ENCODE measurements around the gene DACH2.
"Not testable (repeated sequence)": the region's sequence is repeated elsewhere in the genome, so short reads cannot be mapped to it uniquely, and the experiment has no call there.

The DACH2 gene

GRCh38 chrX:86178906-86179305 is 30.7 kb downstream of the DACH2 start:
- no peak for FAIRE-seq
- TF ChIP-seq POLR2A (IDR thresholded peaks at IDR 0.05; ENCODE audit: low read depth, low read length) (no peak), POLR2AphosphoS5 (IDR thresholded peaks at IDR 0.05; ENCODE audit: low read depth, low read length) (no peak), TAF1 (IDR thresholded peaks at IDR 0.05; ENCODE audit: borderline replicate concordance, low read depth, low read length) (no peak)
- no peak for DNase-seq (ENCODE audit: insufficient read length)

GRCh38 chrX:86181325-86181724 is 33.1 kb downstream of the DACH2 start:
- DNase-seq (ENCODE audit: insufficient read length); FAIRE-seq: not testable (repeated sequence)

- FAIRE-seq (no peak), DNase-seq (ENCODE audit: insufficient read length) (no peak)
- TF ChIP-seq TAF1 (IDR thresholded peaks at IDR 0.05; ENCODE audit: borderline replicate concordance, low read depth, low read length), result no peak
Measured at GRCh38 chrX:86192827-86193226, 44.6 kb downstream of the DACH2 start.

GRCh38 chrX:86194758-86195157 is 46.5 kb downstream of the DACH2 start:
- DNase-seq (ENCODE audit: insufficient read length), result no peak
- FAIRE-seq, result no peak

GRCh38 chrX:86195343-86195742 is 47.1 kb downstream of the DACH2 start:
- FAIRE-seq (no peak), DNase-seq (ENCODE audit: insufficient read length) (no peak)
- TF ChIP-seq POLR2AphosphoS5 (IDR thresholded peaks at IDR 0.05; ENCODE audit: low read depth, low read length) (no peak), POLR2A (IDR thresholded peaks at IDR 0.05; ENCODE audit: low read depth, low read length) (no peak), TAF1 (IDR thresholded peaks at IDR 0.05; ENCODE audit: borderline replicate concordance, low read depth, low read length) (no peak)

More at GRCh38 chrX:86194758-86195157, 46.5 kb downstream of the DACH2 start:
- TF ChIP-seq POLR2AphosphoS5 (IDR thresholded peaks at IDR 0.05; ENCODE audit: low read depth, low read length) (no peak), POLR2A (IDR thresholded peaks at IDR 0.05; ENCODE audit: low read depth, low read length) (no peak), TAF1 (IDR thresholded peaks at IDR 0.05; ENCODE audit: borderline replicate concordance, low read depth, low read length) (no peak)

- TF ChIP-seq POLR2AphosphoS5 (IDR thresholded peaks at IDR 0.05; ENCODE audit: low read depth, low read length) (no peak), POLR2A (IDR thresholded peaks at IDR 0.05; ENCODE audit: low read depth, low read length) (no peak), TAF1 (IDR thresholded peaks at IDR 0.05; ENCODE audit: borderline replicate concordance, low read depth, low read length) (no peak)
Measured at GRCh38 chrX:86197815-86198214, 49.6 kb downstream of the DACH2 start.

GRCh38 chrX:86210772-86211171 is 62.5 kb downstream of the DACH2 start:
- no peak for FAIRE-seq
- no peak for TF ChIP-seq POLR2A (IDR thresholded peaks at IDR 0.05; ENCODE audit: low read depth, low read length)
- no peak for DNase-seq (ENCODE audit: insufficient read length)

More at GRCh38 chrX:86197815-86198214, 49.6 kb downstream of the DACH2 start:
- no peak for DNase-seq (ENCODE audit: insufficient read length)
- FAIRE-seq, result no peak

- DNase-seq (ENCODE audit: insufficient read length), result no peak
- FAIRE-seq, result no peak
- TF ChIP-seq TAF1 (IDR thresholded peaks at IDR 0.05; ENCODE audit: borderline replicate concordance, low read depth, low read length) (no peak), POLR2AphosphoS5 (IDR thresholded peaks at IDR 0.05; ENCODE audit: low read depth, low read length) (no peak), POLR2A (IDR thresholded peaks at IDR 0.05; ENCODE audit: low read depth, low read length) (no peak)
Measured at GRCh38 chrX:86215260-86215659, 67.0 kb downstream of the DACH2 start.

GRCh38 chrX:86237482-86237881 is 89.2 kb downstream of the DACH2 start:
- no peak for TF ChIP-seq POLR2A (IDR thresholded peaks at IDR 0.05; ENCODE audit: low read depth, low read length)
- TF ChIP-seq POLR2AphosphoS5 (IDR thresholded peaks at IDR 0.05; ENCODE audit: low read depth, low read length), result no peak
- TF ChIP-seq TAF1 (IDR thresholded peaks at IDR 0.05; ENCODE audit: borderline replicate concordance, low read depth, low read length), result no peak
- no peak for FAIRE-seq
- no peak for DNase-seq (ENCODE audit: insufficient read length)

- TF ChIP-seq TAF1 (IDR thresholded peaks at IDR 0.05; ENCODE audit: borderline replicate concordance, low read depth, low read length), result no peak
- no peak for TF ChIP-seq POLR2A (IDR thresholded peaks at IDR 0.05; ENCODE audit: low read depth, low read length)
- no peak for DNase-seq (ENCODE audit: insufficient read length)
- FAIRE-seq, result no peak
Measured at GRCh38 chrX:86241547-86241946, 93.3 kb downstream of the DACH2 start.

- FAIRE-seq (no peak), DNase-seq (ENCODE audit: insufficient read length) (no peak)
- TF ChIP-seq POLR2AphosphoS5 (IDR thresholded peaks at IDR 0.05; ENCODE audit: low read depth, low read length) (no peak), POLR2A (IDR thresholded peaks at IDR 0.05; ENCODE audit: low read depth, low read length) (no peak)
Measured at GRCh38 chrX:86263526-86263925, 115.3 kb downstream of the DACH2 start.

- FAIRE-seq (no peak), DNase-seq (ENCODE audit: insufficient read length) (no peak)
- TF ChIP-seq POLR2AphosphoS5 (IDR thresholded peaks at IDR 0.05; ENCODE audit: low read depth, low read length) (no peak), TAF1 (IDR thresholded peaks at IDR 0.05; ENCODE audit: borderline replicate concordance, low read depth, low read length) (no peak), POLR2A (IDR thresholded peaks at IDR 0.05; ENCODE audit: low read depth, low read length) (no peak)
Measured at GRCh38 chrX:86295293-86295692, 147.0 kb downstream of the DACH2 start.

GRCh38 chrX:86322913-86323312 is 174.7 kb downstream of the DACH2 start:
- TF ChIP-seq POLR2AphosphoS5 (IDR thresholded peaks at IDR 0.05; ENCODE audit: low read depth, low read length), result no peak
- no peak for TF ChIP-seq POLR2A (IDR thresholded peaks at IDR 0.05; ENCODE audit: low read depth, low read length)
- no peak for TF ChIP-seq TAF1 (IDR thresholded peaks at IDR 0.05; ENCODE audit: borderline replicate concordance, low read depth, low read length)
- DNase-seq (ENCODE audit: insufficient read length) (no peak), FAIRE-seq (no peak)

Measured in GM12892 (cell line).